DLD1 (cell line): Measurements from ENCODE around the gene GPR55.
"Not testable (repeated sequence)": the region's sequence is repeated elsewhere in the genome, so short reads cannot be mapped to it uniquely, and the experiment has no call there.

ENCODE experiments used
- in situ Hi-C: cut with HindIII; loops from 2 replicates; pipeline ENCODE4 v1.10.0; 2017; ENCODE audit warnings: low sequenced_read_pairs

Gene GPR55, protein sequence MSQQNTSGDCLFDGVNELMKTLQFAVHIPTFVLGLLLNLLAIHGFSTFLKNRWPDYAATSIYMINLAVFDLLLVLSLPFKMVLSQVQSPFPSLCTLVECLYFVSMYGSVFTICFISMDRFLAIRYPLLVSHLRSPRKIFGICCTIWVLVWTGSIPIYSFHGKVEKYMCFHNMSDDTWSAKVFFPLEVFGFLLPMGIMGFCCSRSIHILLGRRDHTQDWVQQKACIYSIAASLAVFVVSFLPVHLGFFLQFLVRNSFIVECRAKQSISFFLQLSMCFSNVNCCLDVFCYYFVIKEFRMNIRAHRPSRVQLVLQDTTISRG

DNA sequence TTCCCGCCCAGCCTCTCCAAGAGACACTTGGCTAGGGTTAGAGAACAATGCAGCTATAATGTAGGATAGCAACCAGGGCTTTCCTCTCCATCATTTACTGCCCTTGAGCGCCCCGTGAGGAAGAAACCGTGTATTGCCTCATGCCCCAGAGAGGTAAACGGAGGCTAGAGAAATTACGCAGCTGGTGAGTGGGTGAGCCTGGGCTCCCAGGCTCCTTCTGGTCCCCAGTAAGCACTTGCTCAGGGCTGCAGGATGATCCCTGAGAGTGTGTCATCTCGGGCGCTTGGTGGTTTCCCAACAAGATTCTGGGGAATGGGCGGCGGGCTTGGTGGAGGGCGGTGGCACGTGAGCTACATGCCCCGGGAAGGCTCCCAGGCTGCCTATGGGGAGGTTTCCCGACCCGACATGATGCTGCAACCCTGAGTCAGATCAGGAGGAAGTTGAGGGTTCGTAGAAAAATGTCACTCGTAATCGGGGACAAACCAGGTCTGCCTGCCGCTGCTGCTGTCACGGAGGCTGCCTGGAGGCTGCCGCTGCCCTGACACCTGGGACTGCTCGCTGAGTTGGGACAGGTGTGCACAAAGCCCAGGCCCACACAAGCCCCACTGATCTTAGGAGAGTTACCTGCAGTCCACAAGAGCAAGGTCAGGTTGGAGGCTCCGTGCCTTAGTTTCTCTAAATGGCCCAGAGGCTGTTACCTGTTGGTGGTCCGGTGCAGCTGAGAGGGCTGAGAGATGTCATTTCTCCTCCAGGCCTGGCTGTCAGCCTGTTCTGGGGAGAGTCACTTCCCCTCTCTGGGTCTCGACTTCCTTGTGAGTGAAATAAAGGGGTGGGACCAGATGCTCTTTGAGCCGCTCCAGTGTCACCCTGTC lies at the start of gene GPR55:
TSS of gene GPR55 (minus strand) at position 773 of the 872 bp plus-strand sequence. CDS start 14,280 bp downstream, outside the sequence.
- in situ Hi-C loops = no loop called here

DNA sequence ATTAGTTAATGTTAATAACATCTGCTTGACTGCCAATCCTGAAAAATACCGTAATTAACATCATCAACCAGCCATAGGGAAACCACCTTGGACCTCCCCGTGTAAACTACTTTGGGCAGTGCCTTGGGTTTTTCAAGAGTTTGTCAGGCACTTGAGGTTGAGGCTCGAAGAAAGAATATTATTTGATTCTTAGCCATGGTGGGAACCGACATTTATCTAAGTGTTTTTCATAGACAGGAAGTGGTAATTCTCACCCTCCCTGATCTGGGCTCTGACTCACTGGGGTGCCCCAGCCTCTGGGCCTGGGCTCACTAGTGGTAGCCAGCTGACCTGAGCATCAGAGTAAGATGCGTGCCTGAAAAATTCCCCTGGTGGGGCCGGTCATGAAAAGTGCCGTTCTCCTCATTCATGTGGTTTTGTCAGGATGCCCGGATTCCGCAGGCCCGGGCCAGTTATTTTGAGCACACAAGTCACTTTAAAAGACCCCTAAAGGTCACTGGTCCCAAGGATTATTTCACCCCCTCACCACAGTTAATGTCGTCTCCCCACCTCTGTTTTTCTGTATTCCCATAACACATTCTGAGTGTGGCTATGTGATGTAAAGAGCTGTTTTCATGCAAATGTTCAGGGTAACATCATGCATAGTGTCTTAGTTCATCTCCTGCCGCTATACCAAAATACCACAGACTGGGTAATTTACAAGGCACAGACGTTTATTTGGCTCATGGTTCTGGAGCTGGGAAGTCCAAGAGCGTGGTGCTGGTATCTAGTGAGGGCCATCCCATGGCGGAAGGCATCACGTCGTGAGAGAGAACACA lies 49.3 kb upstream of the GPR55 start:
- in situ Hi-C loops = no loop called here

DNA sequence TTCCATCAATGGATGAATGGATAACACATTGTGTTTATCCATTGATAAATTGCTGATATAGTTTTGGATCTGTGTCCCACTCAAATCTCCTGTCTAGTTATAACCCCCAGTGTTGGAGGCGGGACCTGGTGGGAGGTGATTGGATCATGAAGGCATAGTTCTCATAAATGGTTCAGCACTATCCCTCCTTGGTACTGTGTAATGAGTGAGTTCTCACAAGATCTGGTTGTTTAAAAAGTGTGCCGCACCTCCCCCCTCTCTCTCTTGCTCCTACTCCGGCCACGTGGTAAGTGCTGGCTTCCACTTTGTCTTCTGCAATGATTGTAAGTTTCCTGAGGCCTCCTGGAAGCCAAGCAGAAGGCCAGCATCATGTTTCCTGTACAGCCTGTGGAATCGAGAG lies 47.0 kb upstream of the GPR55 start:
- in situ Hi-C loops = no loop called here

DNA sequence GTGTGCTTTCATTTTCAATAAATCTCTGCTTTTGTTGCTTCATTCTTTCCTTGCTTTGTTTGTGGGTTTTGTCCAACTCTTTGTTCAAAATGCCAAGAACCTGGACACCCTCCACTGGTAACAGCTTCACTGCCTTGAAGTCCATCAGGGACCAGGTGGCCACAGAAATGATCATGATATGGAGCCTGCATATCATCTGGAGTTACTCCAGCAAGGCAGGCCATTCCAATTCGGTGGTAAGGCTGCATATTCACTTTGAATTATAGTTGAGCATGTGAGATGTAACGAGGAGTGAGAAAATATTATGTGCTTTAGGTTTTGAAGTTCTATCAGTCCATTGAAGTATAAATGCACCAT lies 44.6 kb upstream of the GPR55 start:
- in situ Hi-C loops = no loop called here

DNA sequence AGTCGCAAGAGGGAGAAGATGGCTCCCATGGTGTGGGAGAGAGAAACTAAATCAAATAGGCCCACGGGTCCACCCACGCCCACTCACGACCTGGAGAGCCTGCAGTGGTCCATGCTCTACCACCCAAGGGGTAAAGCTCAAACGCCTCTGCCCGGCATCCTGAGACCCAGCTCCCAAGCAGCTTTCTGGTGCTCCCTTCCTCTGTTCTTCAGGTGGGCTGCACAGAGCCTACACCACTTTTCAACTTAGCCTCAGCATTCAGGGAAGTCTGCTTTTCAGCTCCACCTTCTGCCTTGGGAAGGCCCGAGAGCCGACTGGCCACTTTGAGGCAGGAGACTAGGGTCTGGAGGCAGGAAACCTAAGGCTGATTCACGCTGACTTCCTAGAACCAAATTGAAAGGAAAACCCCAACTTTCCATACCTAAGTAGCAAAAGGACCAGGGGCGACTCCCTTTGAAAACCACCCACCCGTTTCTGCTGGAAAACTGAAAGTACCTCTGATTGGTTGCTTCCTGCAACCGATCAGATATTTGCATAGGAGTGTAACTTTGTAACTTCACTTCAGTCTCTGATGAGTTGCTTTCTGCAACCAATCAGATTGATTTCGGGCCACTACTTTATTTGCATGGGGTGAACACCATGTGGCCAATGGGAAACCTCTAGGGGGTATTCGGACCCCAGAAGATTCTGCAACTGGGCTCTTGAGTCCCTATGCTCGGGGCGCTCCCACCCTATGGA lies 44.0 kb upstream of the GPR55 start:
- in situ Hi-C loops = no loop called here

DNA sequence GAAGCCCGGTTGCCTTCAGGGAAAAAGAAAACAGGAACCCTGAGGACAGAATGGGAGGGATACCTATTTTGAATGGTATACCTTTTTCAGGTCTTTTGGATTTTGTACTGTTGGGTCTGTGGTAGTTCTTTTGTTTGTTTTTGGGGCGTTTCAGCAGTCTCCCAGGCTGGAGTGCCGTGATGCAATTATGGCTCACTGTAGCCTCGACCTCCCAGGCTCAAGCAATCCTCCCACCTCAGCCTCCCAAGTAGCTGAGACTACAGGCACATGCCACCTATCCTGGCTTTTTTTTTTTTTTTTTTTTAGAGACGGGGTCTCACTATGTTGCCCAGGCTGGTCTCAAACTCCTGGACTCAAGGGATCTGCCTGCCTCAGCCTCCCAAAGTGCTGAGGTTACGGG lies 43.3 kb upstream of the GPR55 start:
- in situ Hi-C loops = not testable (repeated sequence)

DNA sequence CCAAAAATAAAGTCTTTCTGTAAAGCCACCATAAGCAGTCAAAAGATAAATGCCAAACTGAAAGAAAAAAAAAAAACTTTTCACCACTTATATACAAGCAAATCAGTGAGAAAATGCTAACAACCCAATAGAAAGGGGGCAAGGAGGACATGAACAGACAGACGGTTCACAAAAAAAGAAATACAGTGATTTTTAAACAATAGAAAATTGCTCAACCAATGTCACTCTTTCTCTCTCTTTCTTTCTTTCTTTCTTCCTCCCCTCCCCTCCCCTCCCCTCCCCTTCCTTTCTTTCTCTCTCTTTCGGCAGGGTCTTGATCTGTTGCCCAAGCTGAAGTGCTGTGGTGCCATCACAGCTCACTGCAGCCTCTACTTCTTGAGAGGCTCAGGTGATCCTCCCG lies 42.1 kb upstream of the GPR55 start:
- in situ Hi-C loops = no loop called here

DNA sequence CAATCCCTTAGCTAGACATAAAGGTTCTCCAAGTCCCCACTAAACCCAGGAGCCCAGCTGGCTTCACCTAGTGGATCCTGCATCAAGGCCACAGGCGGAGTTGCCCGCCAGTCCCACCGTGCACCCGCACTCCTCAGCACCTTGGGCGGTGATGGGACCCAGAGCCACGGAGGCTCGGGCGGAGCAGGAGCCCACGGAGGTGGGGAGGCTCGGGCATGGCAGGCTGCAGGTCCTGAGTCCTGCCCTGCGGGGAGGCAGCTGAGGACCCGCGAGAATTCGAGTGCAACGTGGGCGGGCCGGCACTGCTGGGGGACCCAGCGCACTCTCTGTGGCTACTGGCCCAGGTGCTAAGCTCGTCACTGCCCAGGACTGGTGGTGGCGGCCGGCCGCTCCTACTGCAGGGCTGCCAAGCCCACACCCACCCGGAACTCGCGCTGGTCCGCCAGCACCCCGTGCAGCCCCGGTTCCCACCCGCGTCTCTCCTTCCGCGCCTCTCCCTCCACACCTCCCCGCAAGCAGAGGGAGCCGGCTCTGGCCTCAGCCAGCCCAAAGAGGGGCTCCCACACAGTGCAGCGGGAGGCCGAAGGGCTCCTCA lies 39.2 kb upstream of the GPR55 start:
- in situ Hi-C loops = no loop called here

DNA sequence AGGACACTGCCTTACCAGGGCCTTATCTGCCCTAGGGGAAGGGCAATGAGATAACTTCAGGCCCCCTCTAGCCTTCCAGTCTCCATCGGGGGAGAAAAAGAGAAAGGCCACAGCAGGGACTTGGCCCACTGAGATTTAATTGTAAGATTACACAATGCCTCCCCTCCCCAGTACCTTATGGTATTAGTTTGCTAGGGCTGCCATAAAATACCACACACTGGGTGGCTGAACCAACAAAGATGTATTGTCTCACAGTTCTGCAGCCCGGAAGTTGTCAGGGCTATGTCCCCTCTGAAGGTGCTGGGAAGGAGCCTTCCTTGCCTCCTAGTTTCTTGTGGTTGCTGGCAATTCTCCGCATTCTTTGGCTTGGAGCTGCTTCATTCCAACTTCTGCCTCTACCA lies 36.0 kb upstream of the GPR55 start:
- in situ Hi-C loops = no loop called here

DNA sequence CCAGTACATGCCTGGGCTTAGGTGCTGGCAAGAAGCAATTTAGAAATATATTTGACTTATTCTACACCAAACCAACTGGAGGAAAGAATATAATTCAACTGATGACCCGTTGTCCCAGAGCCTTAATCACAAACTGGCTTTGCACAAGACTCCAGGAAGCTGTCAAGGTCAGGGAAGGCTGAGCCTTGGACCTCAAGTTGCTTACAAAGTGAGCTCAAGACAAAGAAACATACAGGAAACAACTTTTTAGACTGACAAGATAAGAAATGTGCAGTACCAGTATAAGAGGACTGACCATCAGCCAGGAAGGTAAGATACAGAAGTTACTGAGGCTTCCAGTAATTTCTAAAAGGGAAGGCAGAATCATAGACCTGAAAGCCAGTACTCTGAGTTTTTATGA lies 35.0 kb upstream of the GPR55 start:
- in situ Hi-C loops = no loop called here

DNA sequence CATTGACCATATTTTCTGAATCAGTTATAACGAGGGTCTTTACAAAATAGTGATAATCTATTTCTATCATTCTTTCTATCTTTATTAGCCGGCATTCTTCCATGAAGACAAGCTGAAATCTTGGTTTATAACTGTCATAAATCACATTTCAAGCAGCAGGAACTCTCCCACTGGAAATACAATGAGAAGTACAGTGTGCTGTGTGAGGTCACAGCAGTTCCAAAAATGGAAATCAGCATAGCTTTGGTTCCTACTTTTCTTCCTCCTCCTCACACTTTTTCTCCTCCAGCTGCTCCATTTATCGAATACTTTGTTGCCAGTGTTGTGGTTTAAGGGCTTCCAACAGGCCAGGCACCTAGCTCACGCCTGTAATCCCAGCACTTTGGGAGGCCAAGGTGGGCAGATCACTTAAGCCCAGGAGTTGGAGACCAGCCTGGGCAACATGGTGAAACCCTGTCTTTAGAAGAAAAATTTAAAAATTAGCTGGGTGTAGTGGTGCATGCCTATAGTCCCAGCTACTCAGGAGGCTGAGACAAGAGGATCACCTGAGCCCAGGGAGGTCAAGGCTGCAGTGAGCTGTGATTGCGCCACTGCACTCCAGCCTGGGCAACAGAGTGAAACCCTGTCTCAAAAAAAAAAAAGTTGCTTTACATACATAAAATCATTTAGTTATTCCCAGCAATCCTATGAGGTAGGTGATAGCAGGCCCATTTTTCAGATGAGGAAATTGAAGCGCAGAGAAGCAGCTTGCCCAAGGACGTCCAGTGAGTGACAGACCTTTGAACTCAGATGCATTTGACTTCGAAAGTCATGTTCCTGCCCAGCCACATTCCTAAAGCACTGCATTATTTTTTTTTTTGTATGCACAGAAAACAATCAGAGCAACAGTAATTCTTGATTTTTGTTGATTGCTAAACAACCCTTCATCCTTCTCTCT lies 34.0 kb upstream of the GPR55 start:
- in situ Hi-C loops = no loop called here

DNA sequence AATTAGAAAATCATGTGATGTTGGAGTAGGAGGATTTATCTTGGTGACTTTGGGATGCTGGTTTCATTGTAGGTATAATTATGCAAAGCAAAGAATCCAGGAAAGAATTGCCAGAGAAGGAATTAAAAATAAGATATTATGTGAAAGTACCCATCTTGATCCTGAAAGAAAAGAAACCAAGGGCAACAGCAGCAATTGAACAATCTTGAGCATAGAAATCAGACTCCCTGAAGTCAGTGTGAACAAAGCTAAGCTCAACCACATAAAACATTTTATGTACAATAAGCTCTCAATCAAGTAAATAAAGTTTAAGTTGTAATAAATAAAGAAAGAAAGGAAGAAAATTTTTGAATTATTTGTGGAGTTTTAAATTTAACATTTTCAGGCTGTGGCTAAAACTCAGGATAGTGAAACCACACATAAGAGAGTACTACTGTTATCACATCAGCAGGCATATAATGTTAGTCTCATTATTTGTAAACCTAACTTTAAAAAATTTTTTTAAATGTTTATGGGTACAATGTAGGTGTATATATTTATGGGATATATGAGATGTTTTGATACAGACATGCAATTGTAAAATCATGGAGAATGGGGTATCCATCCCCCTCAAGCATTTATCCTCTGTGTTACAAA lies 32.8 kb upstream of the GPR55 start:
- in situ Hi-C loops = no loop called here

DNA sequence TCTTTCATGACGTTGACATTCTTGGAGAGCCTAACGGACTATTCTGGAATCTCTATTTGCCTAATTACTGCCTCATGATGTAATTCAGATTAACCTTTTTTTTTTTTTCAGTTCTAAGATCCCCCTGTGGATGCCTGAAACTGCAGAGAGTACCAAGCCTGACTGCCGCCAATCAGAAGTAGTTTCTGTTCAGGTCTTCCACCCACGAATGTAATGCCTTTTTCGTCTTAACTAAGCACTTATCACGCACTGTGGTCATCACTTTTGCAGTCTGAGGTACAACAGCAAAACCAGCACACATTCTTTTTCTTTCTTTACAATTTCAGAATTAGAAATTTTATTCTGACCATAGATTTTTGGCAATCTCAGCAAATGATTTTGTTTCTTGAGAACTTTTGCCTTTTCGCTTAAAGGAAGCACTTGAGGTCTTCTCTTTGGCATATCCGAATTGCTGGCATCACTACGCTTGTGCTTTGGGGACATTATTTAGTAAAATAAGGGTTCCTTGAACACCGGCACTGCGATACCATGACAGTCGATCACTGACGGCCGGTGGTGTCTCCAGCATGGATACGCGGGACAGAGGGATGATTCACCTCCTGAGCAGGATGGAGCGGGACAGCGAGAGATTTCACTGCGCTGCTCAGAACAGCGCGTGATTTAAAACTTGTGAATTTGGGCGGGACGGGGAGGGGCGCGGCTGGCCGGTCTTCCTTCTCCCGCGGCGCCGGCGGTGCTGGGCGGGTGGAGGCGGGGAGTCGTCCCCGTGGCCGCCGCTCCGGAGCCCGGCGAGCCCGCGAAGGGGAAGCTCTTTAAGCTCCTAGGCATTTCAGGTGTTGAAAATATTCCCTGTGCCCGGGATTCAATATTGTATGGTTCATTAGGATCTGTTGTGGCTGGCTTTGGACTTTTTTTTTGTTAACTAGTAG lies 32.0 kb upstream of the GPR55 start:
- in situ Hi-C loops = no loop called here

DNA sequence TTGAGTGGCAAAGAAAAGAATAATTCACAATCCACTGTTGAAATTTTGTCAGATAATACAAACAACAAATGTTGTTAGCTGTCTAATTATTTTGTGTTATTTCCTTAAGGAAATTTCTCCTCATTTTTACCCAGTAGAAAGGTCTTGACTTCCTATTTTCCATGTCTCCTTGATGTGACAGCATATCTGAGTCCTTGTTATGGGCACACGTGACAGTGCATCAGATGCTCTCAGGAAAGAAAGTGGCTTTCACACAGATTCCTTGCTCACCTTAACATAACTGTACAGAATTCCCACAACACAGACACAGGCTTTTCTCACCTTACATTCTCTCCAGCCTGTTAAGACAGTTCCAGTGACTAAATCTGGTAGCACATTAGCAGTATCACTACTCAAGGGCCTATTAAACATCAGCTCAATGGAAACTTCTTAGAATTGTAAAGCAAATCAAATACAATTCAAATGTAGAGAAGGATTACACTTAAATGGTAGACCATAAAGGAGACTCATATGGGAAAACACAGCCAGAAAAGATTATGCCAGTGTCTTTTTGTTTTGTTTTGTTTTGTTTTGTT lies 30.2 kb upstream of the GPR55 start:
- in situ Hi-C loops = no loop called here

DNA sequence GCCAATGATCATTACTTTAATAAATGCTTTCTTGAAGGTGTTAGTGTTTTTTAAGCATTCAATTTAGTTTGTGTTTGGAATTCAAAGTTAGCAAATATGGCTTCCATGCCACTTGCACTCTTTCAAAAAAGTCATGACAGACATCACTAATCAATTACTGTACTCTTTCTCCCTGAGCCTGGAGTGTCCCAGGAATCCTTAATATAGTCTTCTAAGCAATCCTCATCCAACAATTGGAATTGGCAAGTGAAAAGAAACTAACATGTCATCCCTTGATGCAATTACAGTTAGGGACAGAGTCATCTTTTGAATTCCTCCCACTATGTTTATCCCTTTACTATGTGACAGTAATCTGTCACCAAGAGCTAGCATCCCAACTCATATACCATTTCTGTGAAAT lies 29.7 kb upstream of the GPR55 start:
- in situ Hi-C loops = no loop called here

DNA sequence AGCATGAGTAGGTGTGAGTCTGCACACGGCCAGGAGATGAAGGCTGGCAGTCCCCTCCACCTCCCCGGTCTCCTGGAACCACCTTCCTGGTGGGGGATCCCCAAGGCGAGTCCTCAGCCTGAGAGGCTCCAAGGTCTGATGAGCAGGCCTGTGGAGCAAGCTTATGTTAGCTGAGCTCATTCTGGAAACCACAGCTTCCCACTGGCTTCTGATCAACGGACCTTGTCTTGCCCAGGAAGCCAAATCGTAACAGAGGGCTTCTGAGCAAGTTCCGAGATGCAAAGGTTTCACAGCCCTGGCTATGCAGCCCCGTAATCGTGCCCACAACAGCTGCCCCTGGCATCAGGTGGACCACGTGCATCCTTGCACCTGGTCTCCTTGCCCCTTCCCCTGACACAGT lies 28.8 kb upstream of the GPR55 start:
- in situ Hi-C loops = no loop called here

DNA sequence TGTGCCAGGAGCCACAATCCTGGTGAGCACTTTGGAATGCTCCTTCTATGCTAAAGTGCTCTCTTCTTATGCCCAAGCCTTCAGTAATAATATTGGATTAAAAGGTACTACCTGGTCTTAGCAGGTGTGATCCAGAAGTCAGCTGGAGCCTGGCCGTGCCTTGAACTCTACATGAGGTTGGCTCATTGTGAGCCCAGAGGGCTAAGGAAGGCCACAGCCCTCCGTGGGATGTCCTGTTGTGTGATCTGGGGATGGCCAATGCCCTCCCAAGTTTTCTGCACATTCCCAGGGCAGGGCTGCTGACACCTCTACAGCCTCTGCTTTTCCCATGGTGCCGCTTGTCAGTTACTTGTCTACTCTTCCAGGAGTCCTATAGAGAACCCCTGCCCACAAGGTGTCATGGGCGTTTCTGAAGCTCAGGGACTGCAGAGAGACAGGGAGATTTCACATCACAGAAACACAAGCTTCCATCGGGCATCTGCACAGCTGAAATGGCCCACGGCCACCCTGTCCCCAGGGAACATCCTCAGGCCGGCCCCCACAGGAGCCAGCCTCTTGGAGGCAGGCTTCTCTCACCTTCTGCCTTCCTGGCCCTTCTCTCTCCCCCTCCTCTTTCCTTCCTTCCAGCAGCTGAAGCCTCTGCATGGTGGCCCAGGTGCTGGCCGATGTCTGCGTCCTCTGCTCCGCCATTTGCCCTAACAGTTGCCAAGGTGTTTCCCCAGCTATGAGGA lies 27.3 kb upstream of the GPR55 start:
- in situ Hi-C loops = no loop called here
